ENCODE data around the gene SH3RF1.

The SH3RF1 gene

DNA sequence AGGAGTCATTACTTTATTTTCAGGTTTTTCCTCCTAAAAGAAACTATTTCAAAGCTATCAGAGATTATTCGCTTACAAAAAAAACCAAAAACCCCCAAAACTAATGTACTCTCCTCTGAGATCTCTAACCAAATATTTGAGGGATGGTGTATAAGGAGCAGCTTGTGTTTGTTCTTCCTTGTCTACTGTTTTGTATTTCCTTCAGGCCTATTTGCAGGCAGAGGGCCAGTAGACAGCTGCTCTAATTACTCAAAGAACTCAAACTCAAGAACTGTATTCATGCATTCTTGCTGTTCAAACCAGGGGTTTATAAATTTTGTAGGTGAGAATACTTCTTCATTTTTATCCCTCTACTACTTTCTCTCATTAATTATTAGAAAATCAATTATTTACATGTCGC, 51.3 kb downstream of the SH3RF1 start:
- no peaks in the 10 kb centered on the region for H3K79me2 ChIP-seq (ENCODE audit: low read length)

DNA sequence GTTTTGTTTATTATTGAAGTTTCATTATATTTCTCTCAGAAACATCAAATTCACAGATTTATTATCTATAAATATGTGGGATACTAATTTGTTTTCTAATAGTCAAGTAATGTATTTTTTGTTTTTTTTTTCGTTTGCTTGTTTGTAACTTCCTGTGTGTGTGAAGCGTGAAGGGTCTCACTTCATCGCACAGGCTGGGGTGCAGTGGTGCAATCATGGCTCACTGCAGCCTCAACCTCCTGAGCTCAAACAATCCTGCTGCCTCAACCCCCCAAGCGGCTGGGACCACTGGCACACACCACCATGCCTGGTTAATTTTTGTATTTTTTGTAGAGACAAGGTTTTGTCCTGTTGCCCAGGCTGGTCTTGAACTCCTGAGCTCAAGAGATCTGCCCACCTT, 55.1 kb downstream of the SH3RF1 start:
- peaks cover 9% of the 10 kb centered on the region for H3K4me1 ChIP-seq (ENCODE audit: low read length)
- no peaks in the 10 kb centered on the region for H3K27me3 ChIP-seq (ENCODE audit: low read depth, low read length)
- TF ChIP-seq, protein P1, sequence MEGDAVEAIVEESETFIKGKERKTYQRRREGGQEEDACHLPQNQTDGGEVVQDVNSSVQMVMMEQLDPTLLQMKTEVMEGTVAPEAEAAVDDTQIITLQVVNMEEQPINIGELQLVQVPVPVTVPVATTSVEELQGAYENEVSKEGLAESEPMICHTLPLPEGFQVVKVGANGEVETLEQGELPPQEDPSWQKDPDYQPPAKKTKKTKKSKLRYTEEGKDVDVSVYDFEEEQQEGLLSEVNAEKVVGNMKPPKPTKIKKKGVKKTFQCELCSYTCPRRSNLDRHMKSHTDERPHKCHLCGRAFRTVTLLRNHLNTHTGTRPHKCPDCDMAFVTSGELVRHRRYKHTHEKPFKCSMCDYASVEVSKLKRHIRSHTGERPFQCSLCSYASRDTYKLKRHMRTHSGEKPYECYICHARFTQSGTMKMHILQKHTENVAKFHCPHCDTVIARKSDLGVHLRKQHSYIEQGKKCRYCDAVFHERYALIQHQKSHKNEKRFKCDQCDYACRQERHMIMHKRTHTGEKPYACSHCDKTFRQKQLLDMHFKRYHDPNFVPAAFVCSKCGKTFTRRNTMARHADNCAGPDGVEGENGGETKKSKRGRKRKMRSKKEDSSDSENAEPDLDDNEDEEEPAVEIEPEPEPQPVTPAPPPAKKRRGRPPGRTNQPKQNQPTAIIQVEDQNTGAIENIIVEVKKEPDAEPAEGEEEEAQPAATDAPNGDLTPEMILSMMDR (IDR thresholded peaks at IDR 0.05; ENCODE audit: low read depth, low read length): no peak
- no peak for TF ChIP-seq EZH2phosphoT487 (IDR thresholded peaks at IDR 0.05; ENCODE audit: low read depth)
- no peak overlapping the region for H2AFZ ChIP-seq (ENCODE audit: low read depth, low read length)
- no peak overlapping the region for H3K27ac ChIP-seq (ENCODE audit: low read length)
- no peak overlapping the region for H3K4me3 ChIP-seq (ENCODE audit: low read length)
- H3K9ac ChIP-seq (ENCODE audit: low read length): no peak overlapping the region
- H4K20me1 ChIP-seq (ENCODE audit: insufficient read depth, low read length): no peaks in the 10 kb centered on the region
- no peaks in the 10 kb centered on the region for H3K9me3 ChIP-seq (ENCODE audit: insufficient read depth, low read length)
- no peak overlapping the region for H3K4me2 ChIP-seq (ENCODE audit: low read length)
- no peaks in the 10 kb centered on the region for H3K79me2 ChIP-seq (ENCODE audit: low read length)
- H3K36me3 ChIP-seq (replicated peaks; ENCODE audit: low read depth, low read length): no peaks in the 10 kb centered on the region

More for the DNA sequence above, 51.3 kb downstream of the SH3RF1 start:
- Histone ChIP-seq H3K4me3 (ENCODE audit: low read length) (no peak overlapping the region), H3K27me3 (ENCODE audit: low read depth, low read length) (no peaks in the 10 kb centered on the region), H3K4me2 (ENCODE audit: low read length) (no peak overlapping the region), H3K27ac (ENCODE audit: low read length) (no peak overlapping the region), H2AFZ (ENCODE audit: low read depth, low read length) (no peak overlapping the region), H3K9me3 (ENCODE audit: insufficient read depth, low read length) (no peaks in the 10 kb centered on the region), H4K20me1 (ENCODE audit: insufficient read depth, low read length) (no peaks in the 10 kb centered on the region), H3K4me1 (ENCODE audit: low read length) (no peaks in the 10 kb centered on the region), H3K36me3 (replicated peaks; ENCODE audit: low read depth, low read length) (no peaks in the 10 kb centered on the region), H3K9ac (ENCODE audit: low read length) (no peak overlapping the region)
- TF ChIP-seq EZH2phosphoT487 (IDR thresholded peaks at IDR 0.05; ENCODE audit: low read depth): no peak
- TF ChIP-seq, protein P1 (IDR thresholded peaks at IDR 0.05; ENCODE audit: low read depth, low read length): no peak

DNA sequence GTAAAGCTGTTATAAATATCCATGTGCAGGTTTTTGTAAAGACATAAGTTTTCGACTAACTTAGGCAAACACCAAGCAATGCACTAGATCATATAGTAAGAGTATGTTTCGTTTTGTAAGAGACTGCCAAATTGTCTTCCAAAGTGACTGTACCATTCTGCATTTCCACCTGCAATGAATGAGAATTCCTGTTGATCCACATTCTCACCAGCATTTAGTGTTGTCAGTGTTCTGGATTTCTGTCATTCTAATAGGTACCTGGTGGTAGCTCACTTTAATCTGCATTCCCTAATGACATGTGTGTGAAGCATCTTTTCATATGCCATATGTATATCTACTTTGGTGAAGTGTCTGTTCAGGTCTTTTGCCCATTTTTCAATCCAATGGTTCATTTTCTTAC, 57.8 kb downstream of the SH3RF1 start:
- Histone ChIP-seq H3K27me3 (ENCODE audit: low read depth, low read length) (no peaks in the 10 kb centered on the region), H3K9ac (ENCODE audit: low read length) (no peak overlapping the region), H3K4me2 (ENCODE audit: low read length) (no peak overlapping the region), H3K79me2 (ENCODE audit: low read length) (no peaks in the 10 kb centered on the region), H3K4me3 (ENCODE audit: low read length) (no peak overlapping the region), H3K36me3 (replicated peaks; ENCODE audit: low read depth, low read length) (no peaks in the 10 kb centered on the region), H3K9me3 (ENCODE audit: insufficient read depth, low read length) (no peaks in the 10 kb centered on the region), H3K27ac (ENCODE audit: low read length) (no peak overlapping the region), H3K4me1 (ENCODE audit: low read length) (peaks cover 17% of the 10 kb centered on the region), H2AFZ (ENCODE audit: low read depth, low read length) (no peak overlapping the region), H4K20me1 (ENCODE audit: insufficient read depth, low read length) (no peaks in the 10 kb centered on the region)
- TF ChIP-seq, protein P1 (IDR thresholded peaks at IDR 0.05; ENCODE audit: low read depth, low read length): no peak
- TF ChIP-seq EZH2phosphoT487 (IDR thresholded peaks at IDR 0.05; ENCODE audit: low read depth): no peak

DNA sequence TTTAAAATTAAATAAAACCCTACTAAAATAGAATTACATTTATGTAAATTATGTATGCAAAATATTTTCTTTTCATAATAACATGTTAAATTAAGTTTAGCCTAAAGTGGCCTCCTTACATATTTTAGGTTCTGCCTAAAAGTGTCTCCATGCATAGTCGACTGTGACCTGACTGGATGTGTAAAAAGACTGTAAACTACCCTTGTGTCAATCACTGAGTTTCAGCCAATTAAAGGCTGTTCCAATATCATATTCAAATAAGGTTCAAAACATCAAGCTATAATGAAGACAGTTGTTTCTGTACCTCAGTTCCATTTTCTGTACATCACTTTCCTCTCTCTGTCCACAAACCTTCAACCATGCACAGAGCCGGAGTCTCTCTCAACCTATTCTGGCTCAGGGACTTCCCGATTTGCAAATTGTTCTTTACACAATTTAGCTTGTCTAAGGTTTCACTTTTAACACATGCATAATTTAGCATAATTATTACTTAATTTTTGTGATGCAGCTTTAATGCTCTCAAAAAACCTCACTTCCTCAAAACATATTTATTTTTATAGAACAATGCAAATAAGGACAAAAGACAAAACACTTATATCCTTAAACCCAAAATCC, 60.1 kb downstream of the SH3RF1 start:
- Histone ChIP-seq H3K4me3 (ENCODE audit: low read length) (no peak overlapping the region), H3K9me3 (ENCODE audit: insufficient read depth, low read length) (no peaks in the 10 kb centered on the region), H3K27me3 (ENCODE audit: low read depth, low read length) (no peaks in the 10 kb centered on the region), H3K27ac (ENCODE audit: low read length) (no peak overlapping the region), H3K36me3 (replicated peaks; ENCODE audit: low read depth, low read length) (no peaks in the 10 kb centered on the region), H4K20me1 (ENCODE audit: insufficient read depth, low read length) (no peaks in the 10 kb centered on the region), H3K4me1 (ENCODE audit: low read length) (peaks cover 17% of the 10 kb centered on the region), H3K4me2 (ENCODE audit: low read length) (peak overlapping the region; percentile 41), H3K9ac (ENCODE audit: low read length) (no peak overlapping the region), H2AFZ (ENCODE audit: low read depth, low read length) (no peak overlapping the region), H3K79me2 (ENCODE audit: low read length) (no peaks in the 10 kb centered on the region)
- TF ChIP-seq EZH2phosphoT487 (IDR thresholded peaks at IDR 0.05; ENCODE audit: low read depth): no peak
- TF ChIP-seq, protein P1 (IDR thresholded peaks at IDR 0.05; ENCODE audit: low read depth, low read length): no peak
